SK-N-SH (cell line): ENCODE measurements around the gene FLVCR1. TPM values are rescaled to one million over a fixed set of nuclear protein-coding genes. Genes with fewer than 3 reads are reported as not detected.

Source experiments
- CTCF ChIA-PET: fragments of 300-600, 350-600 bp; formaldehyde crosslinking; extraction: SDS; loops from one replicate; lab custom pipeline; 2021; lab: Yijun Ruan, JAX
- POLR2A ChIA-PET: fragments of 350-600 bp; sonication (Branson Sonifier 250); formaldehyde crosslinking; extraction: SDS; loops from one replicate; lab custom pipeline; 2020; ENCODE audit warnings: antibody characterized with exemption, inconsistent platforms; lab: Yijun Ruan, JAX
- DNase-seq: peaks from one replicate; pipeline ENCODE4 v3.0.0; 2012
- H2AFZ ChIP-seq: fragments of 200-600 bp; sonication (generic); 2 replicates; pipeline ENCODE4 v1.8.1; 2016; ENCODE audit warnings: antibody characterized with exemption, mild to moderate bottlenecking, low read depth
- H3F3A ChIP-seq: fragments of 200-600 bp; sonication (generic); replicated peaks from 2 replicates; pipeline ENCODE3; 2016; ENCODE audit warnings: antibody characterized with exemption, mild to moderate bottlenecking; ENCODE audit not compliant: insufficient read depth
- H3K27ac ChIP-seq, 2 experiments: fragments of 200-500 bp in 1 of 2; fragments of 200-600 bp in 1 of 2; sonication (Bioruptor generic) in 1 of 2; sonication (generic), shearing (Covaris generic) in 1 of 2; 2 replicates each; pipeline versions ENCODE4 v1.5.1 to v1.6.1; 2014 to 2016; ENCODE audit warnings: low read depth in 2 of 2, inconsistent platforms in 1 of 2, low read length in 1 of 2, mild to moderate bottlenecking in 1 of 2, mixed read lengths in 1 of 2
- H3K27me3 ChIP-seq: fragments of 200-600 bp; sonication (generic), shearing (Covaris generic); 2 replicates; pipeline ENCODE4 v1.6.1; 2016; ENCODE audit warnings: mixed run types; ENCODE audit not compliant: insufficient read depth
- H3K36me3 ChIP-seq, 2 experiments: fragments of 200-500 bp in 1 of 2; fragments of 200-600 bp in 1 of 2; sonication (Bioruptor generic) in 1 of 2; sonication (generic) in 1 of 2; replicated peaks in 1 of 2; 2 replicates each; pipeline versions ENCODE3 to v1.5.1; 2014 to 2016; ENCODE audit warnings: low read length in 1 of 2, mild to moderate bottlenecking in 1 of 2; ENCODE audit not compliant: insufficient read depth in 2 of 2, control insufficient read depth in 1 of 2
- H3K4me1 ChIP-seq, 2 experiments: fragments of 200-500 bp in 1 of 2; fragments of 200-600 bp in 1 of 2; sonication (Bioruptor generic) in 1 of 2; sonication (generic), shearing (Covaris generic) in 1 of 2; 2 replicates each; pipeline versions ENCODE4 v1.5.1 to v1.6.1; 2014 to 2016; ENCODE audit warnings: low read depth in 1 of 2, low read length in 1 of 2, mixed run types in 1 of 2; ENCODE audit not compliant: insufficient read depth in 2 of 2, control insufficient read depth in 1 of 2
- H3K4me2 ChIP-seq: fragments of 200-600 bp; sonication (generic), shearing (Covaris generic); 2 replicates; pipeline ENCODE4 v1.6.1; 2017; ENCODE audit warnings: mixed run types
- H3K4me3 ChIP-seq, 2 experiments: fragments of 200-500 bp in 1 of 2; fragments of 200-600 bp in 1 of 2; sonication (Bioruptor generic) in 1 of 2; sonication (generic), shearing (Covaris generic) in 1 of 2; 2 replicates each; pipeline versions ENCODE4 v1.5.1 to v1.8.1; 2014 to 2016; ENCODE audit warnings: low read depth in 2 of 2, inconsistent platforms in 1 of 2, low read length in 1 of 2, mild to moderate bottlenecking in 1 of 2, mixed read lengths in 1 of 2, moderate library complexity in 1 of 2
- H3K79me2 ChIP-seq: fragments of 200-600 bp; sonication (generic); 2 replicates; pipeline ENCODE4 v1.8.1; 2017; ENCODE audit warnings: mild to moderate bottlenecking; ENCODE audit not compliant: insufficient read depth
- H3K9ac ChIP-seq: fragments of 200-600 bp; sonication (generic); 2 replicates; pipeline ENCODE4 v1.6.1; 2017; ENCODE audit warnings: mixed run types
- H3K9me2 ChIP-seq: fragments of 200-600 bp; sonication (generic); 2 replicates; pipeline ENCODE4 v1.6.1; 2017; ENCODE audit warnings: mixed run types
- H3K9me3 ChIP-seq: fragments of 200-600 bp; sonication (generic); 2 replicates; pipeline ENCODE4 v1.6.1; 2017; ENCODE audit warnings: mixed run types, mild to moderate bottlenecking, moderate library complexity
- H4K20me1 ChIP-seq: fragments of 200-600 bp; sonication (generic); 2 replicates; pipeline ENCODE4 v1.6.1; 2017; ENCODE audit warnings: mild to moderate bottlenecking, mixed run types; ENCODE audit not compliant: insufficient read depth
- CHD2 ChIP-seq: fragments of 150-350 bp; IDR thresholded peaks from 2 replicates; pipeline ENCODE4 v1.6.1; 2018; ENCODE audit warnings: low read length; ENCODE audit not compliant: partially characterized antibody
- GATA2 ChIP-seq: sonication (generic); formaldehyde crosslinking; IDR thresholded peaks from 2 replicates; pipeline ENCODE4 v1.5.0; 2020; ENCODE audit warnings: mild to moderate bottlenecking, missing genetic modification reagents
- JUND ChIP-seq: IDR thresholded peaks from 2 replicates; pipeline ENCODE4 v1.4.0; 2012
- MEF2A ChIP-seq: IDR thresholded peaks from 2 replicates; pipeline ENCODE4 v1.4.0; 2012; ENCODE audit warnings: low read depth, borderline replicate concordance
- NFIC ChIP-seq: IDR thresholded peaks from 2 replicates; pipeline ENCODE4 v1.4.0; 2012; ENCODE audit warnings: borderline replicate concordance
- RCOR1 ChIP-seq: fragments of 150-350 bp; IDR thresholded peaks from 2 replicates; pipeline ENCODE4 v1.6.1; 2017; ENCODE audit warnings: antibody characterized with exemption, low read length
- REST ChIP-seq: IDR thresholded peaks from 2 replicates; pipeline ENCODE4 v1.6.1; 2012; ENCODE audit warnings: mild to moderate bottlenecking, low read depth, low read length, moderate library complexity
- RFX5 ChIP-seq: IDR thresholded peaks from 2 replicates; pipeline ENCODE4 v1.6.1; 2012; ENCODE audit warnings: mild to moderate bottlenecking, improper control_type of control experiment, low read length
- SIN3A ChIP-seq: IDR thresholded peaks from 2 replicates; pipeline ENCODE4 v1.6.1; 2012; ENCODE audit warnings: low read depth, mild to moderate bottlenecking, low read length, moderate library complexity, borderline replicate concordance
- SMC3 ChIP-seq: IDR thresholded peaks from 2 replicates; pipeline ENCODE4 v1.6.1; 2012; ENCODE audit warnings: low read depth, low read length, improper control_type of control experiment
- TEAD4 ChIP-seq: IDR thresholded peaks from 2 replicates; pipeline ENCODE4 v1.4.0; 2012; ENCODE audit warnings: mild to moderate bottlenecking, borderline replicate concordance; ENCODE audit not compliant: insufficient read depth
- YY1 ChIP-seq: IDR thresholded peaks from 2 replicates; pipeline ENCODE4 v1.4.0; 2012; ENCODE audit warnings: low read depth, mild to moderate bottlenecking
- ZBTB33 ChIP-seq: IDR thresholded peaks from 2 replicates; pipeline ENCODE4 v1.4.0; 2012; ENCODE audit warnings: low read depth, borderline replicate concordance
- WGBS: methylation state at CpG from one replicate; pipeline ENCODE4 v1.1.6; 2017; ENCODE audit warnings: low lambda C conversion rate; 5-methylcytosine and 5-hydroxymethylcytosine counted together
- polyA plus RNA-seq, 3 experiments: library from polyadenylated mRNA; depleted of rRNA; stranded (reverse); fragments of >200 nt; gene quantifications; 2 replicates each; pipeline ENCODE4 v1.2.3, GENCODE V29; 2012
- TF ChIP-seq, protein P1 (sequence below): fragments of 200-600 bp; sonication (generic); IDR thresholded peaks from 2 replicates; pipeline ENCODE4 v1.6.1; 2017; ENCODE audit warnings: antibody characterized with exemption, mild to moderate bottlenecking, moderate library complexity
- TF ChIP-seq, protein P2 (sequence below): fragments of 150-350 bp; IDR thresholded peaks from 2 replicates; pipeline ENCODE4 v1.6.1; 2016; ENCODE audit warnings: mild to moderate bottlenecking, low read depth, low read length
- TF ChIP-seq, protein P3 (sequence below): fragments of 150-350 bp; IDR thresholded peaks from 2 replicates; pipeline ENCODE4 v1.6.1; 2017; ENCODE audit warnings: antibody characterized with exemption, low read length, low read depth, borderline replicate concordance

The FLVCR1 gene
- polyA plus RNA-seq, 1 of the 3 experiments (the other 2 are of a cell fraction), result 1.7 TPM

- CTCF ChIA-PET, result no interaction called here
- no peaks in the 10 kb centered on the region for H3K9me2 ChIP-seq
- TF ChIP-seq JUND (no peak), TEAD4 (no peak), YY1 (no peak), GATA2 (CRISPR knock-in tag) (no peak)
- TF ChIP-seq, protein P1, sequence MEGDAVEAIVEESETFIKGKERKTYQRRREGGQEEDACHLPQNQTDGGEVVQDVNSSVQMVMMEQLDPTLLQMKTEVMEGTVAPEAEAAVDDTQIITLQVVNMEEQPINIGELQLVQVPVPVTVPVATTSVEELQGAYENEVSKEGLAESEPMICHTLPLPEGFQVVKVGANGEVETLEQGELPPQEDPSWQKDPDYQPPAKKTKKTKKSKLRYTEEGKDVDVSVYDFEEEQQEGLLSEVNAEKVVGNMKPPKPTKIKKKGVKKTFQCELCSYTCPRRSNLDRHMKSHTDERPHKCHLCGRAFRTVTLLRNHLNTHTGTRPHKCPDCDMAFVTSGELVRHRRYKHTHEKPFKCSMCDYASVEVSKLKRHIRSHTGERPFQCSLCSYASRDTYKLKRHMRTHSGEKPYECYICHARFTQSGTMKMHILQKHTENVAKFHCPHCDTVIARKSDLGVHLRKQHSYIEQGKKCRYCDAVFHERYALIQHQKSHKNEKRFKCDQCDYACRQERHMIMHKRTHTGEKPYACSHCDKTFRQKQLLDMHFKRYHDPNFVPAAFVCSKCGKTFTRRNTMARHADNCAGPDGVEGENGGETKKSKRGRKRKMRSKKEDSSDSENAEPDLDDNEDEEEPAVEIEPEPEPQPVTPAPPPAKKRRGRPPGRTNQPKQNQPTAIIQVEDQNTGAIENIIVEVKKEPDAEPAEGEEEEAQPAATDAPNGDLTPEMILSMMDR, result no peak
- TF ChIP-seq, all 33 proteins: peak for 0
- Histone ChIP-seq H3K9ac (no peak overlapping the region), H3K79me2 (peaks cover 48% of the 10 kb centered on the region), H3K9me3 (no peaks in the 10 kb centered on the region), H4K20me1 (no peaks in the 10 kb centered on the region), H3K27me3 (no peaks in the 10 kb centered on the region), H3K4me1 (peaks cover 0 to 6% of the 10 kb centered on the region in 2 experiments; a peak in 2 of 4 replicates), H3K4me3 (no peak overlapping the region), H3K4me2 (no peak overlapping the region), H3F3A (peaks cover 4% of the 10 kb centered on the region), H3K36me3 (peaks cover 34 to 36% of the 10 kb centered on the region in 2 experiments), H2AFZ (no peak overlapping the region), H3K27ac (no peak overlapping the region)
- POLR2A ChIA-PET, result no interaction called here
- 100% methylated on average over 4 of the region's 4 CpGs for WGBS
- no peak for DNase-seq
Observed at GRCh38 chr1:212864201-212864600, 6.1 kb downstream of the FLVCR1 start.

DNA sequence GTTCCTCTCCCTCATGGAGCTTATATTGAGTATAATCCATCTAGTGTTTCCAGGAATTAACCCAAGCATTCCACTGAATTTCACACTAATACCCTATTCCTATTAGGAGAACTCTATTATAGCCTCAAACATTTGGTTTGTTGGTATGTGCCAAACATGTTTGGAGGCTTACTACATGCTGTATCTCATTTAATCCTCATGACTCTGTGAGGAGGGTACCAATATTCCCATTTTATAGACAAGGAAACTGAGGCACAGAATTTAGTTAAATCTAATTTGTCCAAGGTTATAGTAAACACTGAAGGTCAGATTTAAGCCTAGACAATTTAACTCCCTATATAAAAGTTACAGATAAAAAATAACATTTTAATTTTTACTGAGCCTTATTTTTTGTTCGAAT, 9.1 kb downstream of the FLVCR1 start:
- peaks cover 21% of the 10 kb centered on the region for H3K79me2 ChIP-seq
- H4K20me1 ChIP-seq, result no peaks in the 10 kb centered on the region
- H3K9me3 ChIP-seq, result no peaks in the 10 kb centered on the region
- TF ChIP-seq SMC3 (no peak), SIN3A (no peak), TEAD4 (no peak), RCOR1 (no peak), REST (no peak), CHD2 (no peak), YY1 (no peak), MEF2A (no peak), RFX5 (no peak), NFIC (no peak), ZBTB33 (no peak)
- TF ChIP-seq, protein P2, sequence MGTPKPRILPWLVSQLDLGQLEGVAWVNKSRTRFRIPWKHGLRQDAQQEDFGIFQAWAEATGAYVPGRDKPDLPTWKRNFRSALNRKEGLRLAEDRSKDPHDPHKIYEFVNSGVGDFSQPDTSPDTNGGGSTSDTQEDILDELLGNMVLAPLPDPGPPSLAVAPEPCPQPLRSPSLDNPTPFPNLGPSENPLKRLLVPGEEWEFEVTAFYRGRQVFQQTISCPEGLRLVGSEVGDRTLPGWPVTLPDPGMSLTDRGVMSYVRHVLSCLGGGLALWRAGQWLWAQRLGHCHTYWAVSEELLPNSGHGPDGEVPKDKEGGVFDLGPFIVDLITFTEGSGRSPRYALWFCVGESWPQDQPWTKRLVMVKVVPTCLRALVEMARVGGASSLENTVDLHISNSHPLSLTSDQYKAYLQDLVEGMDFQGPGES, result no peak
- TF ChIP-seq, protein P3, sequence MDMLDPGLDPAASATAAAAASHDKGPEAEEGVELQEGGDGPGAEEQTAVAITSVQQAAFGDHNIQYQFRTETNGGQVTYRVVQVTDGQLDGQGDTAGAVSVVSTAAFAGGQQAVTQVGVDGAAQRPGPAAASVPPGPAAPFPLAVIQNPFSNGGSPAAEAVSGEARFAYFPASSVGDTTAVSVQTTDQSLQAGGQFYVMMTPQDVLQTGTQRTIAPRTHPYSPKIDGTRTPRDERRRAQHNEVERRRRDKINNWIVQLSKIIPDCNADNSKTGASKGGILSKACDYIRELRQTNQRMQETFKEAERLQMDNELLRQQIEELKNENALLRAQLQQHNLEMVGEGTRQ, result no peak
- no peak for DNase-seq
- no peaks in the 10 kb centered on the region for H3K27me3 ChIP-seq
- 94% methylated on average over 1 of the region's 1 CpG for WGBS
- peaks cover 36 to 45% of the 10 kb centered on the region in 2 experiments for H3K36me3 ChIP-seq
- H3K4me1 ChIP-seq, result no peaks in the 10 kb centered on the region
- ChIA-PET POLR2A (no interaction called here), CTCF (no interaction called here)
- H3K4me2 ChIP-seq, result no peak overlapping the region
- no peak overlapping the region for H3K27ac ChIP-seq
- peaks cover 4% of the 10 kb centered on the region for H3F3A ChIP-seq
- no peaks in the 10 kb centered on the region for H3K9me2 ChIP-seq
- no peak overlapping the region for H3K4me3 ChIP-seq
- no peak overlapping the region for H3K9ac ChIP-seq
- no peak overlapping the region for H2AFZ ChIP-seq
